GM18505 (cell line): ENCODE data around the gene APOBEC3H.
"Not testable (repeated sequence)": the region's sequence is repeated elsewhere in the genome, so short reads cannot be mapped to it uniquely, and the experiment has no call there.

Source experiments
- ATAC-seq: cut with Tn5 transposase; IDR thresholded peaks from one replicate; pipeline ENCODE4 v1.9.1; 2021; ENCODE audit not compliant: unreplicated experiment
- POLR2A ChIP-seq: IDR thresholded peaks from 4 replicates; pipeline ENCODE4 v1.6.1; 2011; ENCODE audit warnings: borderline replicate concordance; ENCODE audit not compliant: insufficient read depth, insufficient read length; ENCODE audit errors: extremely low read depth

The APOBEC3H gene

DNA sequence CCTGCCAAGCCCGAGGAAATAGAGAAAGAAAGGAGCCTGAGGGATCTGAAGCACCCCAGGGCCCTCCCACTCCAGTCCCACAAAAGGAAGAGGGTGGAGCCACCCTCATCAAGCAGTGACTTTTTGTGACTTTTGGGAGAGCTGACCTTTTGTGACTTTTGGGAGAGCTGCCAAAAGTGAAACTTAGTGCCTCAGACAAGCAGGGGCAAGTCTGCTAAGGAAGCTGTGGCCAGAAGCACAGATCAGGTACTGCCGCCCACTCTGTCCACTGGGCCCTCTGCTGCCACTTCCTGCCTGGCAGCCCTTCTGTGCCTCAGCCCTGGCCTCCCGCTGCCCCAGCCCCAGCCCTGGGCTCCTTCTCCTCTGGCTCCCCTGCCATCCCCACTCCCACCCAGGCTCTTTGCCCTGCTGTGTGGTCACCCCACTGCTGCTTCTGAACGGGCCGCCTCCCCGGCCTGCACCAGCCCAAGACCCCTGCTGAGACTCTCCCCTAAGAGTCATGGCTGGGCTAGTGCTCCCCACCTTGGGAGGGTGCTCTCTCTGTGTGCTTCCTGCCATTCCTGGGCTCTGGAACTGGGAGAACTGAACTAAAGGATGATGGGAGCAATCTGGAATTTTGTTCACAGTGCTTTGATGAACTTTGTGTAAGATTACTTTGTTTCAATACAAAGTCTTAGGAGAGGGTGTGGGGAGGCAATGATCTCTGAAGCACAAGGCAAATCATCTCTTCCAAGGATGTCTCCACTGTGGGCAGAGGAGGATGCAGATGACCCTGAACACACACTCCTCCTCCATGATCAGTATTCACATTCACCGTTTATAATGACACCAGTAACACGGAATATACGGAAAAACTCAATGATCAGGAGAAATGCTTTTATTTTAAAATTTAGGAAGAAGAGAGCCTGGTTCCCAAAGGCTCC is at the start of gene APOBEC3H:
Gene APOBEC3H, plus strand, starts transcription at position 147 of the 923 bp plus-strand sequence. CDS start 3,035 bp downstream, outside the sequence.
- no peak for ATAC-seq
- no peak for TF ChIP-seq POLR2A

DNA sequence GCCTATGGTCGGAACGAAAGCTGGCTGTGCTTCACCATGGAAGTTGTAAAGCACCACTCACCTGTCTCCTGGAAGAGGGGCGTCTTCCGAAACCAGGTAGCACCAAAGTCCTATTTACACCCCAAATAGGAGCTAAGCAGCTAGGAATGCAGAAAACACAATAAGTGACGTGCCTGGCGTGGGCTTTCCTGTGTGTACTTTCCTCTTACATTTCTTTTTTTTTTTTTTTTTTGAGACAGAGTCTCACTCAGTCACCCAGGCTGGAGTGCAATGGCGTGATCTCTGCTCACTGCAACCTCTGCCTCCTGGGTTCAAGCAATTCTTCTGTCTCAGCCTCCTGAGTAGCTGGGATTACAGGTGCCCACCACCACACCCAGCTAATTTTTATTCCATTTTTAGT is 47.6 kb upstream of the APOBEC3H start:
- not testable (repeated sequence) for ATAC-seq

DNA sequence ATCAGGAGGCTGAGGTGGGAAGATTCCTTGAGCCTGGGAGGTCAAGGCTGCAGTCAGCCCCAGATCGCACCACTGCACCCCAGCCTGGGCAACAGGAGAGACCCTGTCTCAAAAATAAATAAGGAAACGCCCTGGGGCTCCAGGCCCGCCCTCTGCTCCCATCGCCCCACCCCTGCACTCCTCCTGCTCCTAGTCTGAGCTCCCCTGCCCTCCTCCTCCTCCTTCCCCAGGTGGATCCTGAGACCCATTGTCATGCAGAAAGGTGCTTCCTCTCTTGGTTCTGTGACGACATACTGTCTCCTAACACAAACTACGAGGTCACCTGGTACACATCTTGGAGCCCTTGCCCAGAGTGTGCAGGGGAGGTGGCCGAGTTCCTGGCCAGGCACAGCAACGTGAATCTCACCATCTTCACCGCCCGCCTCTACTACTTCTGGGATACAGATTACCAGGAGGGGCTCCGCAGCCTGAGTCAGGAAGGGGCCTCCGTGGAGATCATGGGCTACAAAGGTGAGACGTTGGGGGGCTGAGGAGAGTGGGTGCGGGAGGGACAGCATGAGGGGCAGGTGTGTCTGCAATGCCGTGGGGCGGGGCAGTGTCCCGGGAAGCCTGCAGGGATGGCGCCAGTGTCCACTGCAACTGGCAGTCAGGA is 45.1 kb upstream of the APOBEC3H start:
- ATAC-seq = not testable (repeated sequence)

DNA sequence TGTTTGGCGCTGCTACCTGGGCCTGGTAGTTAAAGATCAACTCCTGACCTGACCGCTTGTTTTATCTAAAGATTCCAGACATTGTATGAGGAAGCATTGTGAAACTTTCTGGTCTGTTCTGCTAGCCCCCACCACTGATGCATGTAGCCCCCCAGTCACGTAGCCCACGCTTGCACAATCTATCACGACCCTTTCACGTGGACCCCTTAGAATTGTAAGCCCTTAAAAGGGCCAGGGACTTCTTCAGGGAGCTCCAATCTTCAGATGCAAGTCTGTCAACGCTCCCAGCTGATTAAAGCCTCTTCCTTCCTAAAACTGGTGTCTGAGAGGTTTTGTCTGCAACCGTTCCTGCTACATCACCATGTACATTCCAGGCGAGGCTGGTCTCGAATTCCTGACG is 41.4 kb upstream of the APOBEC3H start:
- no peak for TF ChIP-seq POLR2A
- no peak for ATAC-seq

DNA sequence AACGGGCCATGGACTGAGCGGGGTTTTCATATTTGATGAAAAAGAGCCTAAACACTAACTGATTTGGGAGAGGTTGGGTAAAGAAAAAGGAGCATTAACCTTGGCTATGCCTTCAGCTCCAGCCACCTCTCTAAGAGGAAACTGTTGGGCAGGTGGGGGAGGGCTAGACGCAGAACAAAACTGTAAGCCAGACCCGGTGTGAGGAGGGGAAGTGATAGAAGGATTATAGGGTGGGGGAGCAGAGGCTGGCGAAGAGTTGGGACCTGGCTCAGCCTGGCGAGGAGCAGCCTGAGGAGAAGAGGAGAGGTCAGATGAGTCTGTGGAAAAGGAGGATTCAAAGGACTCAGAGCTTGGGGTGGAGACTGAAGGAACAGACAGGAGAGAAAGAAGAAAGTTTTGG is 35.8 kb upstream of the APOBEC3H start:
- ATAC-seq = not testable (repeated sequence)

DNA sequence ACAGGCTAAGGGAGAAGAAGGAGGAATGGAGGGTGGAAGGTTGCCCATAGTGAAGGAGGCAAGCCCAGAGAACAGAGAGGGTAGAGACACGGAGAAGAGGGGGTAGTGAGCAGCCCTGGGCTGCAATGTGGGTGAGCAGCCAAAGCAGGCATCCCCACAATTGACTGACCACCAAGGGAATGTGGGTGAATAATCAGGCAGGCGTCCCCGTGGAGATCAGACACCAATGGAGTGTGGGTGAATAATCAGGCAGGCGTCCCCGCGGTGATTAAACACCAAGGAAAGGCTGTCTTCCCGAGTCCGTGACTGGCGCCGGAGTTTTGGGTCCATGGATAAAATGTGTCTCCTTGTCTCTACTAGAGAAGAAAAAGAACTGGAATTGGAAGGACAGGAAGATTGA is 35.1 kb upstream of the APOBEC3H start:
- ATAC-seq = not testable (repeated sequence)

DNA sequence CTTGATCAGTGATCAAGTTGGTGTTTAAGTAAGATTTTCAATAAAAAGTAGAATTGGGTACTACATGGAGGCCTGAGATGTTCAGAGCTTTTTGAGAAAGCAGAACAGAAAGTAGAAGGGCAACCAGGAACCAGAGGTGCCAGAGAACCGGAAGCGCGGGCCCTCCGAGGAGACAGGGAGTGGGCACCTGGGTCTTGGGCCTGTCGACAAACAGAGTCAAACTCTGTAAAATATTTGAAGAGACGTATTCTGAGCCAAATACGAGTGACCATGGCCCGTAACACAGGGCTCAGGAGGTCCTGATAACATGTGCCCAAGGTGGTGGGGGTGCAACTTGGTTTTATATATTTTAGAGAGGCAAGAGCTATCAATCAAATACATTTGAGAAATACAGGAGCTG is 33.1 kb upstream of the APOBEC3H start:
- ATAC-seq = not testable (repeated sequence)

DNA sequence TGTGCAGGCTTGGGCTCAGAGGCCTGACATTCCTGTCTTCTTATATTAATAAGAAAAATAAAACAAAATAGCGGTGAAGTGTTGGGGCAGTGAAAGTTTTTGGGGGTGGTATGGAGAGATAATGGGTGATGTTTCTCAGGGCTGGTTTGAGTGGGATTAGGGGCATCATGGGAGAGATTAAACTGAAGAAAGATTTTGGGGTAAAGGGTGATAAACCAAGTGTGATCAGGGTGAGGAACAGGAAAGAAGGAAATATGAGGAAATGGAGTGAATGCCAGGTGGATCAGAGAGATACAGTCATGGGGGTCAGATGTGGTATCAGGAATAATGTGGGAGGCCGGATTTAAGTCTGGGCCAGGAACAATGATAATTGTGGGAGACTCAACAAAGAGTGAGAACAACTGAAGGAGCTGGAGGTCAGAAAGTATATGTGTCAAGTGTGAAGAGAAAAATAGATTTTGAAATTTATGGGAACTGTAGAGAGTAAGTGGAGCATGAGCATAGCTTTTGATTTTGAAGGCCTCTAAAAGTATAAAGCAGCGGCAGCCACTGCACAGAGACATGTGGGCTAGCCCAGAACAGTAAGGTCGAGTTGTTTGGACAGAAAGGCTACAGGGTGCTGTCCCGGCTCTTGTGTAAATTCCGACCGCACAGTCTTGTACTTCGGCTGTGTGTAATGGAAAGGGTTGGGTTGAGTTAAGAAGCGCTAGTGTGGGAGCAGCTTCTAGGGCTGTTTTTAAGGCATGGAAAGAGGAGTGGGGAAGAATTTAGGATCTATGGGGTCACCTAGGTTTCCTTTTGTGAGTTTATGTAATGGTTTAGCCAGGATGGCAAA is 30.4 kb upstream of the APOBEC3H start:
- peak; percentile 57 for TF ChIP-seq POLR2A
- ATAC-seq = not testable (repeated sequence)

DNA sequence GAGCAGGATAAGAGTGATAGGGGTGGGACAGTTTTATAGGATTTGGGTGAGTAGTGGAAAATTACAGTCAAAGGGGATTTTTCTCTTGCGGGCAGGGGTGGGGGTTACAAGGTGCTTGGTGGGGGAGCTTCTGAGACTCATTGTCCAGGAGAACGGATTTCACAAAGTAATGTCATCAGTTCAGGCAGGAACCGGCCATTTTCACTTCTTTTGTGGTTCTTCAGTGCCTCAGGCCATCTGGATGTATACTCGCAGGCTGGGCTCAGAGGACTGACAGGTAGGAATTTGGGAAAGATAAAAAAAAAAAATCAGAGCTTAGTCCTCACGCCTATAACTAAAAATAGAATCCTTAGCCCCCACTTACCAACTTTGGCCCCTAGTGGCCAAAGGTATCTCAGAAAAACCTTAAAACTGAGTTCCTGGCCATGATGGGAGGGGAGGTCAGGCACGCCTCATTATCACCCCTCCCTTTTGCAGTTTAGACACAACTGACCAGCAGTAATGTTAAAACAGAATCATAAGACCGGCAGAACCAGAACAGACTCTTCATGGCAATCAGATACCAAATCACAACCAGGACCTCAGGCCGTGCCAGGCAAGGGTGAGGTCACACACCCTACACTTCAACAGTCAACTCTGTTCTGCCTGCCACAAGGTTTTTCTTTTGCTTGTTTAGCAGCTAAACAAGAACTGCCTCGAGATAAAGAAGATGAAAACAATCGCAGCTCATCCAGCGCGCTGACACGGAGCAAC is 28.8 kb upstream of the APOBEC3H start:
- TF ChIP-seq POLR2A = no peak

DNA sequence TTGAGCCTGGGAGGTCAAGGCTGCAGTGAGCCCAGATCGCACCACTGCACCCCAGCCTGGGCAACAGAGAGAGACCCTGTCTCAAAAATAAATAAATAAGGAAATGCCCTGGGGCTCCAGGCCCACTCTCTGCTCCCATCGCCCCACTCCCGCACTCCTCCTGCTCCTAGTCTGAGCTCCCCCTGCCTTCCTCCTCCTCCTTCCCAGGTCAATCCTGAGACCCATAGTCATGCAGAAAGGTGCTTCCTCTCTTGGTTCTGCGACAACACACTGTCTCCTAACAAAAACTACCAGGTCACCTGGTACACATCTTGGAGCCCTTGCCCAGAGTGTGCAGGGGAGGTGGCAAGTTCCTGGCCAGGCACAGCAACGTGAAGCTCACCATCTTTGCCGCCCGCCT is 26.9 kb upstream of the APOBEC3H start:
- no peak for ATAC-seq
- TF ChIP-seq POLR2A = no peak

More for the DNA sequence above, 28.8 kb upstream of the APOBEC3H start:
- no peak for ATAC-seq

DNA sequence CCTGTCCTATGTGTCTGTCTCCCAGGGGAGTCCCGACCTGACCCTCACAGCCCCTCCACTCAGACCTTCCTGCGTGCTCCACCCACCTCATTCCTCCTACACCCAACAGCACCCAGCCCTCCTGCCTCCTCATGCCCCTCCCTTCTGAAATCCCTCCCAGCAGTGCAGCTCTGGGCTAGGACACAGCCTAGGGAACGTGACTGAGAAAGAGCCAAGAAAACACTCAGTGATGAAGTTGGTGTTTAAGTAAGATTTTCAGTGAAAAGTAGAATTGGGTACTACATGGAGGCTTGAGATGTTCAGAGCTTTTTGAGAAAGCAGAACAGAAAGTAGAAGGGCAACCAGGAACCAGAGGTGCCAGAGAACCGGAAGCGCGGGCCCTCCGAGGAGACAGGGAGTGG is 24.5 kb upstream of the APOBEC3H start:
- not testable (repeated sequence) for ATAC-seq
- TF ChIP-seq POLR2A = peak; percentile 19

DNA sequence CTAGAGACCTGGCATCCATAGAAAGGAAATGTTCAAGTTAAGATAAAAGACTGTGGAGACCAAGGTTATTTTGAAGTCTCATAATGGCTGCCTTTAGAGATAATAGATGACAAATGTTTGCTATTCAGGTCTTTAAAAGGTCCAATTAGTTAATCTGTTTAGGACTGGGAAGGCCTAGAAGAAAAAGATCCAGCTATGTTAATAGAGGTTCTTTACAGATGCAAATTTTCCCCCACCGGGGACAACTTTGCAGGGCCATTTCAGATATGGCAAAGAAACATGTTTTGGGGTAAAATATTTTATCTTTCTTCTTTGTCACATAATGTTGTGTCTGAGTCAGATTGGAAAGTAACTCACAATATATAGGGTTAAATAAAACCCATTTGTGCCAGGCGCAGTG is 23.1 kb upstream of the APOBEC3H start:
- no peak for TF ChIP-seq POLR2A
- no peak for ATAC-seq

DNA sequence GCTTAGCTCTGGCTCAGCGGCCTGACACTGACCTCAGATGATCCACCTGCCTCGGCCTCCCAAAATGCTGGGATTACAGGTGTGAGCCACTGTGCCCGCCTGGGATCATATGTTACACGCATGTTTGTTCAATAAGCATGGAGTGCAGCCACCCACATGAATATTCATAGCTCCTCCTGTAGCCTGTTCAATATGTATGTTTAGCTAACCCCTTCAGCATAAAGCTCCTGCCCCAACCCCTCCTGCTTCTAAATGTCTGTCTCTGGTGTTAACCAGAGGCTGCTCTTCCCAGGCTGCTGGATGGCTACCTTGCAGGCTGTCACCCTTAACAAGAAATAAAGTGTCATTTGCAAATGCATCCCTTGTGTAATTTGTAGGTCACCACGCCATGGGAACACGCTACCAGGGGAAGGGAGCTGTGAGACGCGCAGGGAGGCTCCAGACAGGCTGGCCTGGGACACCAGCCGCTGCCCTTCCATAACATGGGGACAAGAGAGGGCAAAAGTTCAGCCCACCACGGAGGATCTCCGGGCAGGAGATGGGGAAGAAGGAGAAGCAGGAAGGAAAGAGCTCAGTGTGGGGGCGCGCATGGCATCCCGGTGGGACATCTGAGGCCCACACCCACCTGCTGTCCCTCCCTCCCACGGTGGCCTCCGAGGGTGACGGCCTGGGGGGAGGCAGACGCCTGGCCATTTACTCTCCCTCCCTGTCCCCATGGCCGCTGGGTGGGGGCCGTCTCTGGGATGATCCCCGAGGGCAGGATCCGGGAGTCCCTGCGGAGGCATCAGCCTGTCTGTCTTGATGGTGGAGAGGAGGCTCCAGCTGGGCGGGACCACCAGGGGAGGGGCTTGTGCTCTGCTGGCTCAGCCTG is 20.7 kb upstream of the APOBEC3H start:
- not testable (repeated sequence) for ATAC-seq
